H1 (cell line): ENCODE measurements around the gene FAT2. TPM values are rescaled to one million over a fixed set of nuclear protein-coding genes. Genes with fewer than 3 reads are reported as not detected.

Source experiments
- ASH2L ChIP-seq: fragments of 200-600, 300-600 bp; sonication (generic); IDR thresholded peaks from one replicate; pipeline ENCODE4 v1.7.1; 2017; ENCODE audit warnings: low read length
- CHD2 ChIP-seq: IDR thresholded peaks from 2 replicates; pipeline ENCODE4 v1.6.1; 2012; ENCODE audit warnings: low read length, improper control_type of control experiment
- E2F6 ChIP-seq: IDR thresholded peaks from 2 replicates; pipeline ENCODE4 v1.6.1; 2012; ENCODE audit warnings: inconsistent platforms
- EGR1 ChIP-seq: IDR thresholded peaks from 2 replicates; pipeline ENCODE4 v1.6.1; 2011; ENCODE audit warnings: low read depth, low read length, borderline replicate concordance
- EP300 ChIP-seq, 2 experiments: IDR thresholded peaks; 1 replicate in 1 of 2; 2 replicates in 1 of 2; pipeline ENCODE4 v1.6.1; 2011 to 2012; ENCODE audit warnings: low read depth in 2 of 2, low read length in 2 of 2, mild to moderate bottlenecking in 2 of 2, borderline replicate concordance in 1 of 2, inconsistent platforms in 1 of 2, moderate library complexity in 1 of 2
- GTF2F1 ChIP-seq: IDR thresholded peaks from 2 replicates; pipeline ENCODE4 v1.6.1; 2012; ENCODE audit warnings: low read depth, low read length, improper control_type of control experiment, borderline replicate concordance
- HDAC2 ChIP-seq, 2 experiments: fragments of 300-600 bp in 1 of 2; sonication (generic) in 1 of 2; IDR thresholded peaks; 2 replicates each; pipeline ENCODE4 v1.6.1; 2011 to 2012; ENCODE audit warnings: low read depth in 2 of 2, low read length in 2 of 2, mild to moderate bottlenecking in 2 of 2, moderate library complexity in 2 of 2, borderline replicate concordance in 1 of 2, inconsistent platforms in 1 of 2
- KDM1A ChIP-seq: fragments of 200-600, 300-600 bp; sonication (generic); IDR thresholded peaks from 2 replicates; pipeline ENCODE4 v1.7.1; 2016; ENCODE audit warnings: mild to moderate bottlenecking, low read length, borderline replicate concordance
- TBP ChIP-seq: IDR thresholded peaks from 2 replicates; pipeline ENCODE4 v1.6.1; 2011; ENCODE audit warnings: low read depth, low read length, improper control_type of control experiment
- polyA plus RNA-seq, 7 experiments: library from polyadenylated mRNA; depleted of rRNA in 3 of 7; stranded (reverse) in 5 of 7; unstranded in 2 of 7; fragments of >200 nt in 5 of 7; fragments of 200-250 nt in 2 of 7; gene quantifications; 1 replicate in 5 of 7; 2 replicates in 1 of 7; 4 replicates in 1 of 7; pipeline versions ENCODE4 v1.2.1 to v1.2.3, GENCODE V29; 2011 to 2013; ENCODE audit warnings: missing spikeins in 2 of 7, mixed read lengths in 2 of 7
- total RNA-seq: library from RNA; stranded (reverse); fragmentation: NEBNext Ultra II Directional; extraction: Animal tissue kit (Norgen Biotek cat#: 25700); gene quantifications from 2 replicates; pipeline ENCODE4 v1.2.1, GENCODE V29; 2021

The FAT2 gene
- total and polyA plus RNA-seq, 2 of the 8 experiments (the other 6 are each of a cell fraction or from before 2014, with no cell fraction given) = 0.12 to 0.30 TPM

DNA sequence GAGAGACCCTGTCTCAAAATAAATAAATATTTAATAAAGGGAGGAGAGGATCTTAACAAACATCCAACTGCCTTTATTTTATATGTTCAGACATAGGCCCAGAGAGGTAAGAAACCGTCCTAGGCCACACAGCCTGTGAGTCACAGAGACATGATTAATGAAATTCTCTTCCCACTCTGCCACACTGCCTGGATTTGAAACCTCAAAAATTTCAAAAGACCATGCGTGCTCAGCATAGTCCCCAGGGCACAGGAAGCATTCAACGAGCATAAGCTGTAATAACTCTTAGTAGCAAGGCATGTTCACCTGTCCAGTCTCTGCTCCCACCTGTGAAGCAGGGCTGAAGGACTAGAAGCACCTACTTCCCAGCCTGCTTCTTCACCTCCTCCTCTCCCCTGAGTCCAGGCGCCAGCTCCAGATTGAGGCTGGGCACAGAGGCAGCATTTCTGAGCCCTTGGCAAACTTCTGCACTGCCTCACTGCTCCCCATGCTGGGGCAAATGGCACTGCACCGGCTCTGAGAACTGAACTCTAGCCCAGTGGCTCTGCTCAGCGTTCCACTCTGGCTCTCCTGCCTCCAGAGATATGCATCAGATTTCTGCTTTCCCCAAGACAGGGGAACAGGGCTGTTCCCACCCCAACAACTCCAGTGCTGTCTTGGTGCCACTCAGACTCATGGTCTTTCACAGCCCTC is 1.1 kb downstream of the FAT2 start (continued):
- no peak for TF ChIP-seq E2F6
- TF ChIP-seq EGR1 = no peak
- no peak for TF ChIP-seq CHD2
- no peak for TF ChIP-seq HDAC2 (IDR thresholded peaks at IDR 0.05; ENCODE audit: borderline replicate concordance in 1 of 2, low read depth in 2 of 2, low read length in 2 of 2)
- TF ChIP-seq EP300 (IDR thresholded peaks at IDR 0.05; ENCODE audit: borderline replicate concordance in 1 of 2, low read depth in 2 of 2, low read length in 2 of 2) = no peak
- TF ChIP-seq KDM1A = no peak
- no peak for TF ChIP-seq GTF2F1
- no peak for TF ChIP-seq ASH2L
- TF ChIP-seq TBP = no peak
